Lower lobe of right lung (tissue), 2 donors: Measurements from ENCODE around the gene MAPT. TPM values are rescaled to one million over a fixed set of nuclear protein-coding genes. Genes with fewer than 3 reads are reported as not detected.

Experiments used
- ATAC-seq, 2 donors: fragments of 200-7000 bp; cut with Tn5 transposase; one replicate each; pipeline ENCODE4 v1.9.1; 2020 to 2022; ENCODE audit warnings: mild to moderate bottlenecking in 2 of 2, moderate library complexity in 2 of 2
- DNase-seq: peaks from one replicate; pipeline ENCODE4 v3.0.0-alpha.2; 2020
- H3K27ac ChIP-seq: fragments of 200-600 bp; one replicate; pipeline ENCODE4 v1.8.0; 2022
- H3K27me3 ChIP-seq: fragments of 200-600 bp; one replicate; pipeline ENCODE4 v1.8.0; 2022; ENCODE audit warnings: low read depth
- H3K36me3 ChIP-seq: fragments of 200-600 bp; one replicate; pipeline ENCODE4 v1.8.0; 2022; ENCODE audit warnings: mild to moderate bottlenecking
- H3K4me1 ChIP-seq: fragments of 200-600 bp; one replicate; pipeline ENCODE4 v1.8.0; 2022
- H3K4me3 ChIP-seq: fragments of 200-600 bp; one replicate; pipeline ENCODE4 v1.8.0; 2022; ENCODE audit warnings: mild to moderate bottlenecking
- H3K9me3 ChIP-seq: fragments of 200-600 bp; one replicate; pipeline ENCODE4 v1.8.0; 2022
- intact Hi-C: fragments of 100-400 bp; cut with DNase I; formaldehyde crosslinking; loops from one replicate; pipeline ENCODE4 v1.11.0; 2022
- total RNA-seq: library from RNA; stranded (reverse); fragmentation: NEBNext Ultra II Directional; extraction: Animal tissue kit (Norgen Biotek cat#: 25700); gene quantifications from one replicate; pipeline ENCODE4 v1.2.1, GENCODE V29; 2021
- TF ChIP-seq, protein P1 (sequence below): fragments of 200-600 bp; IDR thresholded peaks from one replicate; pipeline ENCODE4 v1.8.0; 2022; ENCODE audit warnings: antibody characterized with exemption, mild to moderate bottlenecking
- donor health status: DM: no; HTN: yes; CAD: no; lungs with severe emphysema.

Gene MAPT
- total RNA-seq, 1 donor from 2014 or later = 5.5 TPM

DNA sequence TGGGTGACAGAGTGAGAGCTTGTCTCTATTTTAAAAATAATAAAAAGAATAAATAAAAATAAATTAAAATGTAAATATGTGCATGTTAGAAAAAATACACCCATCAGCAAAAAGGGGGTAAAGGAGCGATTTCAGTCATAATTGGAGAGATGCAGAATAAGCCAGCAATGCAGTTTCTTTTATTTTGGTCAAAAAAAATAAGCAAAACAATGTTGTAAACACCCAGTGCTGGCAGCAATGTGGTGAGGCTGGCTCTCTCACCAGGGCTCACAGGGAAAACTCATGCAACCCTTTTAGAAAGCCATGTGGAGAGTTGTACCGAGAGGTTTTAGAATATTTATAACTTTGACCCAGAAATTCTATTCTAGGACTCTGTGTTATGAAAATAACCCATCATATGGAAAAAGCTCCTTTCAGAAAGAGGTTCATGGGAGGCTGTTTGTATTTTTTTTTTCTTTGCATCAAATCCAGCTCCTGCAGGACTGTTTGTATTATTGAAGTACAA, 113.2 kb downstream of the MAPT start:
- ATAC-seq (no peak), DNase-seq (no peak)
- Histone ChIP-seq H3K27ac (no peak overlapping the region), H3K9me3 (no peaks in the 10 kb centered on the region), H3K4me3 (no peak overlapping the region), H3K27me3 (no peaks in the 10 kb centered on the region), H3K36me3 (no peaks in the 10 kb centered on the region), H3K4me1 (no peaks in the 10 kb centered on the region)
- TF ChIP-seq, protein P1, sequence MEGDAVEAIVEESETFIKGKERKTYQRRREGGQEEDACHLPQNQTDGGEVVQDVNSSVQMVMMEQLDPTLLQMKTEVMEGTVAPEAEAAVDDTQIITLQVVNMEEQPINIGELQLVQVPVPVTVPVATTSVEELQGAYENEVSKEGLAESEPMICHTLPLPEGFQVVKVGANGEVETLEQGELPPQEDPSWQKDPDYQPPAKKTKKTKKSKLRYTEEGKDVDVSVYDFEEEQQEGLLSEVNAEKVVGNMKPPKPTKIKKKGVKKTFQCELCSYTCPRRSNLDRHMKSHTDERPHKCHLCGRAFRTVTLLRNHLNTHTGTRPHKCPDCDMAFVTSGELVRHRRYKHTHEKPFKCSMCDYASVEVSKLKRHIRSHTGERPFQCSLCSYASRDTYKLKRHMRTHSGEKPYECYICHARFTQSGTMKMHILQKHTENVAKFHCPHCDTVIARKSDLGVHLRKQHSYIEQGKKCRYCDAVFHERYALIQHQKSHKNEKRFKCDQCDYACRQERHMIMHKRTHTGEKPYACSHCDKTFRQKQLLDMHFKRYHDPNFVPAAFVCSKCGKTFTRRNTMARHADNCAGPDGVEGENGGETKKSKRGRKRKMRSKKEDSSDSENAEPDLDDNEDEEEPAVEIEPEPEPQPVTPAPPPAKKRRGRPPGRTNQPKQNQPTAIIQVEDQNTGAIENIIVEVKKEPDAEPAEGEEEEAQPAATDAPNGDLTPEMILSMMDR = no peak
- intact Hi-C loops = no loop called here

DNA sequence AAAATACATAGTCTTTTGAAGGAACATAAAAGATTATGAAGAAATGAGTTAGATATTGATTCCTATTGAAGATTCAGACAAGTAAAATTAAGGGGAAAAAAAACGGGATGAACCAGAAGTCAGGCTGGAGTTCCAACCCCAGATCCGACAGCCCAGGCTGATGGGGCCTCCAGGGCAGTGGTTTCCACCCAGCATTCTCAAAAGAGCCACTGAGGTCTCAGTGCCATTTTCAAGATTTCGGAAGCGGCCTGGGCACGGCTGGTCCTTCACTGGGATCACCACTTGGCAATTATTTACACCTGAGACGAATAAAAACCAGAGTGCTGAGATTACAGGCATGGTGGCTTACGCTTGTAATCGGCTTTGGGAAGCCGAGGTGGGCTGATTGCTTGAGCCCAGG, 114.2 kb downstream of the MAPT start:
- H3K9me3 ChIP-seq = no peaks in the 10 kb centered on the region
- H3K36me3 ChIP-seq = no peaks in the 10 kb centered on the region
- H3K4me3 ChIP-seq = no peak overlapping the region
- H3K27me3 ChIP-seq = no peaks in the 10 kb centered on the region
- no peak overlapping the region for H3K27ac ChIP-seq
- peaks cover 4% of the 10 kb centered on the region for H3K4me1 ChIP-seq
- DNase-seq (no peak), ATAC-seq (no peak)
- TF ChIP-seq, protein P1 = no peak
- intact Hi-C loops = no loop called here

DNA sequence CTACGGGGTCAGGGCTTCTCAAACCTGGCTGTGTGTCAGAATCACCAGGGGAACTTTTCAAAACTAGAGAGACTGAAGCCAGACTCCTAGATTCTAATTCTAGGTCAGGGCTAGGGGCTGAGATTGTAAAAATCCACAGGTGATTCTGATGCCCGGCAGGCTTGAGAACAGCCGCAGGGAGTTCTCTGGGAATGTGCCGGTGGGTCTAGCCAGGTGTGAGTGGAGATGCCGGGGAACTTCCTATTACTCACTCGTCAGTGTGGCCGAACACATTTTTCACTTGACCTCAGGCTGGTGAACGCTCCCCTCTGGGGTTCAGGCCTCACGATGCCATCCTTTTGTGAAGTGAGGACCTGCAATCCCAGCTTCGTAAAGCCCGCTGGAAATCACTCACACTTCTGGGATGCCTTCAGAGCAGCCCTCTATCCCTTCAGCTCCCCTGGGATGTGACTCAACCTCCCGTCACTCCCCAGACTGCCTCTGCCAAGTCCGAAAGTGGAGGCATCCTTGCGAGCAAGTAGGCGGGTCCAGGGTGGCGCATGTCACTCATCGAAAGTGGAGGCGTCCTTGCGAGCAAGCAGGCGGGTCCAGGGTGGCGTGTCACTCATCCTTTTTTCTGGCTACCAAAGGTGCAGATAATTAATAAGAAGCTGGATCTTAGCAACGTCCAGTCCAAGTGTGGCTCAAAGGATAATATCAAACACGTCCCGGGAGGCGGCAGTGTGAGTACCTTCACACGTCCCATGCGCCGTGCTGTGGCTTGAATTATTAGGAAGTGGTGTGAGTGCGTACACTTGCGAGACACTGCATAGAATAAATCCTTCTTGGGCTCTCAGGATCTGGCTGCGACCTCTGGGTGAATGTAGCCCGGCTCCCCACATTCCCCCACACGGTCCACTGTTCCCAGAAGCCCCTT, 115.6 kb downstream of the MAPT start:
- Histone ChIP-seq H3K9me3 (no peaks in the 10 kb centered on the region), H3K36me3 (no peaks in the 10 kb centered on the region), H3K4me3 (no peak overlapping the region), H3K4me1 (peaks cover 7% of the 10 kb centered on the region), H3K27me3 (no peaks in the 10 kb centered on the region), H3K27ac (no peak overlapping the region)
- ATAC-seq = no peak
- DNase-seq = no peak
- TF ChIP-seq, protein P1 = no peak
- intact Hi-C loops = no loop called here

DNA sequence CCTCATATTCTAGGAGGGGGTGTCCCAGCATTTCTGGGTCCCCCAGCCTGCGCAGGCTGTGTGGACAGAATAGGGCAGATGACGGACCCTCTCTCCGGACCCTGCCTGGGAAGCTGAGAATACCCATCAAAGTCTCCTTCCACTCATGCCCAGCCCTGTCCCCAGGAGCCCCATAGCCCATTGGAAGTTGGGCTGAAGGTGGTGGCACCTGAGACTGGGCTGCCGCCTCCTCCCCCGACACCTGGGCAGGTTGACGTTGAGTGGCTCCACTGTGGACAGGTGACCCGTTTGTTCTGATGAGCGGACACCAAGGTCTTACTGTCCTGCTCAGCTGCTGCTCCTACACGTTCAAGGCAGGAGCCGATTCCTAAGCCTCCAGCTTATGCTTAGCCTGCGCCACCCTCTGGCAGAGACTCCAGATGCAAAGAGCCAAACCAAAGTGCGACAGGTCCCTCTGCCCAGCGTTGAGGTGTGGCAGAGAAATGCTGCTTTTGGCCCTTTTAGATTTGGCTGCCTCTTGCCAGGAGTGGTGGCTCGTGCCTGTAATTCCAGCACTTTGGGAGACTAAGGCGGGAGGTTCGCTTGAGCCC, 116.3 kb downstream of the MAPT start:
- TF ChIP-seq, protein P1 = no peak
- Histone ChIP-seq H3K4me3 (no peak overlapping the region), H3K27ac (no peak overlapping the region), H3K4me1 (peaks cover 7% of the 10 kb centered on the region), H3K36me3 (no peaks in the 10 kb centered on the region), H3K27me3 (no peaks in the 10 kb centered on the region), H3K9me3 (no peaks in the 10 kb centered on the region)
- ATAC-seq (no peak), DNase-seq (no peak)
- intact Hi-C loops = no loop called here

DNA sequence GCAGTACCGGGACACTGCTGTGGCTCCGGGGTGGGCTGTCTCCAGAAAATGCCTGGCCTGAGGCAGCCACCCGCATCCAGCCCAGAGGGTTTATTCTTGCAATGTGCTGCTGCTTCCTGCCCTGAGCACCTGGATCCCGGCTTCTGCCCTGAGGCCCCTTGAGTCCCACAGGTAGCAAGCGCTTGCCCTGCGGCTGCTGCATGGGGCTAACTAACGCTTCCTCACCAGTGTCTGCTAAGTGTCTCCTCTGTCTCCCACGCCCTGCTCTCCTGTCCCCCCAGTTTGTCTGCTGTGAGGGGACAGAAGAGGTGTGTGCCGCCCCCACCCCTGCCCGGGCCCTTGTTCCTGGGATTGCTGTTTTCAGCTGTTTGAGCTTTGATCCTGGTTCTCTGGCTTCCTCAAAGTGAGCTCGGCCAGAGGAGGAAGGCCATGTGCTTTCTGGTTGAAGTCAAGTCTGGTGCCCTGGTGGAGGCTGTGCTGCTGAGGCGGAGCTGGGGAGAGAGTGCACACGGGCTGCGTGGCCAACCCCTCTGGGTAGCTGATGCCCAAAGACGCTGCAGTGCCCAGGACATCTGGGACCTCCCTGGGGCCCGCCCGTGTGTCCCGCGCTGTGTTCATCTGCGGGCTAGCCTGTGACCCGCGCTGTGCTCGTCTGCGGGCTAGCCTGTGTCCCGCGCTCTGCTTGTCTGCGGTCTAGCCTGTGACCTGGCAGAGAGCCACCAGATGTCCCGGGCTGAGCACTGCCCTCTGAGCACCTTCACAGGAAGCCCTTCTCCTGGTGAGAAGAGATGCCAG, 117.6 kb downstream of the MAPT start:
- Histone ChIP-seq H3K9me3 (no peaks in the 10 kb centered on the region), H3K27ac (no peak overlapping the region), H3K4me1 (peaks cover 7% of the 10 kb centered on the region), H3K36me3 (no peaks in the 10 kb centered on the region), H3K4me3 (no peak overlapping the region), H3K27me3 (no peaks in the 10 kb centered on the region)
- intact Hi-C loops = no loop called here
- DNase-seq (no peak), ATAC-seq (no peak)
- TF ChIP-seq, protein P1 = no peak
